GM21723 (cell line): ENCODE measurements around the gene JAM3.
A peak's percentile ranks its signal among the peaks of the same experiment; 100 is the strongest.

Experiments used
- ATAC-seq: cut with Tn5 transposase; IDR thresholded peaks from one replicate; pipeline ENCODE4 v1.9.1; 2021; ENCODE audit warnings: mild to moderate bottlenecking, moderate library complexity; ENCODE audit not compliant: unreplicated experiment

The JAM3 gene

GRCh38 chr11:134068829-134069425 lies at the start of gene JAM3:
JAM3 (plus strand) TSS chr11:134069072; CDS start chr11:134069084, 12 bp downstream.
- ATAC-seq, result peak; percentile 91

- ATAC-seq, result no peak
These were observed 49.4 kb upstream of the JAM3 start for GRCh38 chr11:134019500-134019899.

GRCh38 chr11:134020598-134020997 lies 48.3 kb upstream of the JAM3 start:
- no peak for ATAC-seq

GRCh38 chr11:134021326-134021725 lies 47.5 kb upstream of the JAM3 start:
- ATAC-seq, result no peak

- no peak for ATAC-seq
These were observed 46.1 kb upstream of the JAM3 start for GRCh38 chr11:134022748-134023147.

- ATAC-seq, result no peak
These were observed 44.3 kb upstream of the JAM3 start for GRCh38 chr11:134024420-134025081.

GRCh38 chr11:134025082-134025429 lies 43.8 kb upstream of the JAM3 start:
- no peak for ATAC-seq

- ATAC-seq, result no peak
These were observed 42.1 kb upstream of the JAM3 start for GRCh38 chr11:134026655-134027343.

- ATAC-seq, result no peak
These were observed 41.2 kb upstream of the JAM3 start for GRCh38 chr11:134027671-134028070.

- no peak for ATAC-seq
These were observed 40.4 kb upstream of the JAM3 start for GRCh38 chr11:134028368-134028920.

- no peak for ATAC-seq
These were observed 38.0 kb upstream of the JAM3 start for GRCh38 chr11:134030853-134031252.

GRCh38 chr11:134032043-134032442 lies 36.8 kb upstream of the JAM3 start:
- ATAC-seq, result no peak

GRCh38 chr11:134032501-134033091 lies 36.3 kb upstream of the JAM3 start:
- ATAC-seq, result no peak

GRCh38 chr11:134033276-134033675 lies 35.6 kb upstream of the JAM3 start:
- ATAC-seq, result no peak

- ATAC-seq, result peak; percentile 68
These were observed 35.0 kb upstream of the JAM3 start for GRCh38 chr11:134033696-134034491.

- no peak for ATAC-seq
These were observed 34.1 kb upstream of the JAM3 start for GRCh38 chr11:134034496-134035381.

GRCh38 chr11:134036492-134037045 lies 32.3 kb upstream of the JAM3 start:
- peak; percentile 2 for ATAC-seq

GRCh38 chr11:134037046-134037908 lies 31.6 kb upstream of the JAM3 start:
- ATAC-seq, result peak; percentile 74
